SW 1271 (cell line): ENCODE results near the gene PLIN1.
"Not testable (repeated sequence)": the region's sequence is repeated elsewhere in the genome, so short reads cannot be mapped to it uniquely, and the experiment has no call there.

ENCODE experiments used
- DNase-seq, 2 experiments: peaks; one replicate each; lab custom pipeline; 2025; lab: John Stamatoyannopoulos, UW

The PLIN1 gene

GRCh38 chr15:89679212-89679611 is at the start of gene PLIN1:
TSS of gene PLIN1 (minus strand) at chr15:89679367. CDS start at chr15:89677489, 1,878 bp downstream.
- DNase-seq: no peak

- no peak for DNase-seq
These were observed 49.1 kb upstream of the PLIN1 start for GRCh38 chr15:89728254-89728653.

GRCh38 chr15:89725064-89725463 is 45.9 kb upstream of the PLIN1 start:
- DNase-seq: no peak

GRCh38 chr15:89724621-89725020 is 45.5 kb upstream of the PLIN1 start:
- DNase-seq: no peak

GRCh38 chr15:89723031-89723430 is 43.9 kb upstream of the PLIN1 start:
- DNase-seq: no peak

GRCh38 chr15:89714775-89715174 is 35.6 kb upstream of the PLIN1 start:
- no peak for DNase-seq

GRCh38 chr15:89707577-89707976 is 28.4 kb upstream of the PLIN1 start:
- DNase-seq: no peak

GRCh38 chr15:89704411-89704810 is 25.2 kb upstream of the PLIN1 start:
- no peak for DNase-seq

GRCh38 chr15:89695198-89695597 is 16.0 kb upstream of the PLIN1 start:
- DNase-seq: no peak

- DNase-seq: no peak
These were observed 14.5 kb upstream of the PLIN1 start for GRCh38 chr15:89693696-89694095.

GRCh38 chr15:89693091-89693490 is 13.9 kb upstream of the PLIN1 start:
- no peak for DNase-seq

- peak; percentile 55 to 80 for DNase-seq
These were observed 11.4 kb upstream of the PLIN1 start, which contains the start of the genes PEX11A and WDR93 for GRCh38 chr15:89690276-89691218. TSS of gene PEX11A (minus strand) at chr15:89690754. CDS start at chr15:89690632, 122 bp downstream. TSS of gene WDR93 (plus strand) at chr15:89690811. CDS start at chr15:89701747, 10,936 bp downstream.

- not testable (repeated sequence) for DNase-seq
These were observed 10.7 kb upstream of the PLIN1 start for GRCh38 chr15:89689930-89690275.

GRCh38 chr15:89686522-89686921 is 7.4 kb upstream of the PLIN1 start:
- DNase-seq: no peak

- no peak for DNase-seq
These were observed 6.8 kb upstream of the PLIN1 start for GRCh38 chr15:89685995-89686394.

- DNase-seq: no peak
These were observed 2.0 kb upstream of the PLIN1 start for GRCh38 chr15:89681146-89681545.

GRCh38 chr15:89680282-89680873 is 1.2 kb upstream of the PLIN1 start:
- no peak for DNase-seq

GRCh38 chr15:89677381-89677780 is 1.8 kb downstream of the PLIN1 start:
- DNase-seq: no peak

GRCh38 chr15:89675606-89676005 is 3.6 kb downstream of the PLIN1 start:
- DNase-seq: no peak

- DNase-seq: no peak
These were observed 4.6 kb downstream of the PLIN1 start for GRCh38 chr15:89674526-89674925.

GRCh38 chr15:89673165-89673512 is 6.0 kb downstream of the PLIN1 start:
- no peak for DNase-seq

GRCh38 chr15:89672221-89673164 is 6.7 kb downstream of the PLIN1 start:
- DNase-seq: no peak
